CD4-positive, alpha-beta T cell (primary cell): ENCODE data around the gene SMKR1. TPM values are rescaled to one million over a fixed set of nuclear protein-coding genes. Genes with fewer than 3 reads are reported as not detected.

Experiments
- ATAC-seq: fragments of 200-7000 bp; cut with Tn5 transposase; one replicate; pipeline ENCODE4 v1.10.0; 2022; ENCODE audit warnings: mild to moderate bottlenecking; ENCODE audit not compliant: poor library complexity
- CTCF ChIA-PET: fragments of 350-600 bp; sonication (Branson Sonifier 250); formaldehyde crosslinking; loops from one replicate; lab custom pipeline; 2021; ENCODE audit warnings: antibody characterized with exemption, inconsistent platforms; lab: Charles Lee
- POLR2A ChIA-PET: fragments of 350-600 bp; sonication (Branson Sonifier 250); formaldehyde crosslinking; loops from one replicate; lab custom pipeline; 2021; ENCODE audit warnings: antibody characterized with exemption, inconsistent platforms; lab: Charles Lee
- DNase-seq, 14 experiments: peaks; one replicate each; pipeline ENCODE4 v3.0.0-alpha.2; 2013 to 2020; ENCODE audit warnings: mixed read lengths in 2 of 14
- H3K27ac ChIP-seq, 2 donors: one replicate each; pipeline versions ENCODE4 v1.5.1 to v1.7.0; 2013; ENCODE audit warnings: low read length in 2 of 2, low read depth in 1 of 2, mild to moderate bottlenecking in 1 of 2
- H3K27me3 ChIP-seq, 2 experiments: 1 replicate in 1 of 2; 2 replicates in 1 of 2; pipeline versions ENCODE4 v1.6.1 to v1.7.0; 2013; ENCODE audit warnings: low read length in 2 of 2, control low read depth in 1 of 2, mild to moderate bottlenecking in 1 of 2, moderate library complexity in 1 of 2; ENCODE audit not compliant: insufficient read depth in 2 of 2, control insufficient read depth in 1 of 2
- H3K36me3 ChIP-seq: one replicate; pipeline ENCODE4 v1.6.1; 2013; ENCODE audit warnings: low read length, control low read depth; ENCODE audit not compliant: insufficient read depth
- H3K4me1 ChIP-seq: one replicate; pipeline ENCODE4 v1.6.1; 2013; ENCODE audit warnings: low read length, control low read depth; ENCODE audit not compliant: insufficient read depth
- H3K4me3 ChIP-seq: one replicate; pipeline ENCODE4 v1.5.1; 2013; ENCODE audit warnings: mild to moderate bottlenecking, low read length, moderate library complexity
- H3K9me3 ChIP-seq, 2 experiments: 1 replicate in 1 of 2; 2 replicates in 1 of 2; pipeline versions ENCODE4 v1.6.1 to v1.7.0; 2013; ENCODE audit warnings: low read length in 2 of 2, mild to moderate bottlenecking in 2 of 2, control low read depth in 1 of 2, moderate library complexity in 1 of 2; ENCODE audit not compliant: control insufficient read depth in 1 of 2, insufficient read depth in 1 of 2
- H3K27ac Mint-ChIP-seq: one replicate; pipeline ENCODE4 v1.8.0; 2020; ENCODE audit warnings: mixed read lengths
- H3K27me3 Mint-ChIP-seq: one replicate; pipeline ENCODE4 v1.8.0; 2021; ENCODE audit warnings: mixed read lengths
- H3K36me3 Mint-ChIP-seq: one replicate; pipeline ENCODE4 v1.8.0; 2021; ENCODE audit warnings: low read depth, mixed read lengths
- H3K4me1 Mint-ChIP-seq: one replicate; pipeline ENCODE4 v1.8.0; 2021; ENCODE audit warnings: low read depth, mixed read lengths
- H3K4me3 Mint-ChIP-seq: one replicate; pipeline ENCODE4 v1.8.0; 2020; ENCODE audit warnings: mild to moderate bottlenecking, mixed read lengths
- H3K9me3 Mint-ChIP-seq: one replicate; pipeline ENCODE4 v1.8.0; 2020; ENCODE audit warnings: mixed read lengths
- CTCF ChIP-seq: fragments of 200-600 bp; IDR thresholded peaks from one replicate; pipeline ENCODE4 v1.8.0; 2022; ENCODE audit warnings: antibody characterized with exemption, mild to moderate bottlenecking
- intact Hi-C, 2 experiments: fragments of 100-400 bp; cut with DNase I in 1 of 2; cut with micrococcal nuclease in 1 of 2; formaldehyde crosslinking; loops; one replicate each; pipeline versions ENCODE4 v1.15.1 to v1.9.0; 2023 to 2025; cut with DNase I, micrococcal nuclease
- total RNA-seq, 174 experiments: library from RNA in 2 of 174; stranded (reverse) in 2 of 174; gene quantifications; one replicate each; pipeline ENCODE4 v1.2.3 and lab custom pipeline; 2021 to 2026

Gene SMKR1
- total RNA-seq, 2 experiments from 2014 or later = 0.22 to 0.49 TPM

GRCh38 chr7:129513546-129513945 is 11.2 kb downstream of the SMKR1 start:
- Histone ChIP-seq H3K27me3 (no peaks in the 10 kb centered on the region), H3K27ac (no peak overlapping the region), H3K9me3 (no peaks in the 10 kb centered on the region), H3K4me3 (no peak overlapping the region), H3K36me3 (no peaks in the 10 kb centered on the region), H3K4me1 (no peaks in the 10 kb centered on the region)
- ChIA-PET POLR2A (no interaction called here), CTCF (no interaction called here)
- no peak overlapping the region for H3K4me3 Mint-ChIP-seq
- intact Hi-C loops = no loop called here
- ATAC-seq (no peak), DNase-seq (no peak)
- no peaks in the 10 kb centered on the region for H3K9me3 Mint-ChIP-seq
- no peaks in the 10 kb centered on the region for H3K4me1 Mint-ChIP-seq
- no peaks in the 10 kb centered on the region for H3K27me3 Mint-ChIP-seq
- no peaks in the 10 kb centered on the region for H3K36me3 Mint-ChIP-seq
- TF ChIP-seq CTCF = no peak
- H3K27ac Mint-ChIP-seq = no peak overlapping the region

- Mint-ChIP-seq H3K4me3 (no peak overlapping the region), H3K27me3 (peaks cover 3% of the 10 kb centered on the region), H3K27ac (no peak overlapping the region), H3K4me1 (no peaks in the 10 kb centered on the region), H3K36me3 (no peaks in the 10 kb centered on the region), H3K9me3 (no peaks in the 10 kb centered on the region)
- intact Hi-C loops = no loop called here
- Histone ChIP-seq H3K27ac (no peak overlapping the region), H3K27me3 (no peaks in the 10 kb centered on the region), H3K9me3 (no peaks in the 10 kb centered on the region), H3K36me3 (no peaks in the 10 kb centered on the region), H3K4me3 (no peak overlapping the region), H3K4me1 (no peaks in the 10 kb centered on the region)
- ATAC-seq (no peak), DNase-seq (no peak)
- POLR2A ChIA-PET = no interaction called here
- no peak for TF ChIP-seq CTCF
- CTCF ChIA-PET = no interaction called here
Measured at GRCh38 chr7:129514683-129515082, 12.4 kb downstream of the SMKR1 start.

- Mint-ChIP-seq H3K27me3 (peaks cover 6% of the 10 kb centered on the region), H3K27ac (no peak overlapping the region), H3K4me1 (no peaks in the 10 kb centered on the region), H3K9me3 (no peaks in the 10 kb centered on the region), H3K4me3 (no peak overlapping the region), H3K36me3 (no peaks in the 10 kb centered on the region)
- no peaks in the 10 kb centered on the region for H3K27me3 ChIP-seq
- no peak overlapping the region for H3K4me3 ChIP-seq
- intact Hi-C loops = no loop called here
- H3K9me3 ChIP-seq = no peaks in the 10 kb centered on the region
- no peak overlapping the region for H3K27ac ChIP-seq
- no peaks in the 10 kb centered on the region for H3K36me3 ChIP-seq
- DNase-seq (no peak), ATAC-seq (no peak)
- ChIA-PET POLR2A (no interaction called here), CTCF (no interaction called here)
- no peak for TF ChIP-seq CTCF
- H3K4me1 ChIP-seq = no peaks in the 10 kb centered on the region
Measured at GRCh38 chr7:129515381-129515780, 13.1 kb downstream of the SMKR1 start.
